WTC11 (cell line): ENCODE data around the gene CNGA1. TPM values are rescaled to one million over a fixed set of nuclear protein-coding genes. Genes with fewer than 3 reads are reported as not detected.
A peak's percentile ranks its signal among the peaks of the same experiment; 100 is the strongest.

Experiments
- ATAC-seq: fragments of 200-7000 bp; cut with Tn5 transposase; 2 replicates; pipeline ENCODE4 v1.10.0; 2021; ENCODE audit warnings: mild to moderate bottlenecking, moderate library complexity
- CTCF ChIA-PET: fragments of 300-600 bp; sonication (Branson Sonifier 250); formaldehyde crosslinking; loops from one replicate; lab custom pipeline; 2021; ENCODE audit warnings: antibody characterized with exemption; lab: Charles Lee
- POLR2A ChIA-PET: fragments of 350-600 bp; sonication (Branson Sonifier 250); formaldehyde crosslinking; loops from one replicate; lab custom pipeline; 2021; ENCODE audit warnings: antibody characterized with exemption; lab: Charles Lee
- DNase-seq: peaks from one replicate; pipeline ENCODE4 v3.0.0; 2021; ENCODE audit warnings: low spot score
- H3K27ac Mint-ChIP-seq: 2 replicates; pipeline ENCODE4 v1.8.0; 2021; ENCODE audit warnings: mixed read lengths
- H3K27me3 Mint-ChIP-seq: 2 replicates; pipeline ENCODE4 v1.8.0; 2021; ENCODE audit warnings: low read depth, mild to moderate bottlenecking, moderate library complexity, mixed read lengths
- H3K36me3 Mint-ChIP-seq: 2 replicates; pipeline ENCODE4 v1.8.0; 2021; ENCODE audit warnings: mixed read lengths
- H3K4me1 Mint-ChIP-seq: 2 replicates; pipeline ENCODE4 v1.8.0; 2022; ENCODE audit warnings: mixed read lengths
- H3K4me3 Mint-ChIP-seq: 2 replicates; pipeline ENCODE4 v1.8.0; 2021; ENCODE audit warnings: mild to moderate bottlenecking, moderate library complexity, mixed read lengths
- H3K9me3 Mint-ChIP-seq: 2 replicates; pipeline ENCODE4 v1.8.0; 2021; ENCODE audit warnings: mixed read lengths
- AFF4 ChIP-seq: sonication (generic); formaldehyde crosslinking; IDR thresholded peaks from 2 replicates; pipeline ENCODE4 v1.8.1; 2023; ENCODE audit warnings: mild to moderate bottlenecking, missing genetic modification reagents, borderline replicate concordance
- ARID4B ChIP-seq: sonication (generic); formaldehyde crosslinking; IDR thresholded peaks from 2 replicates; pipeline ENCODE4 v1.8.0; 2023; ENCODE audit warnings: missing genetic modification reagents, mild to moderate bottlenecking, borderline replicate concordance
- ATF1 ChIP-seq: sonication (generic); formaldehyde crosslinking; IDR thresholded peaks from 2 replicates; pipeline ENCODE4 v1.8.1; 2023; ENCODE audit warnings: mild to moderate bottlenecking, moderate library complexity, missing genetic modification reagents
- ATF6 ChIP-seq: sonication (generic); formaldehyde crosslinking; IDR thresholded peaks from 2 replicates; pipeline ENCODE4 v1.8.1; 2023; ENCODE audit warnings: mild to moderate bottlenecking, missing genetic modification reagents
- E2F5 ChIP-seq: sonication (generic); formaldehyde crosslinking; IDR thresholded peaks from 2 replicates; pipeline ENCODE4 v1.8.1; 2022; ENCODE audit warnings: mild to moderate bottlenecking, moderate library complexity, missing genetic modification reagents
- EMX1 ChIP-seq: fragments of 250-450 bp; sonication (Bioruptor Pico); IDR thresholded peaks from 2 replicates; pipeline ENCODE4 v1.8.0; 2021; ENCODE audit warnings: mild to moderate bottlenecking
- ERG ChIP-seq: fragments of 250-450 bp; sonication (Bioruptor Pico); IDR thresholded peaks from 2 replicates; pipeline ENCODE4 v1.8.0; 2021; ENCODE audit warnings: mild to moderate bottlenecking
- GRHL2 ChIP-seq: fragments of 250-450 bp; sonication (Bioruptor Pico); IDR thresholded peaks from 2 replicates; pipeline ENCODE4 v1.8.0; 2022; ENCODE audit warnings: mild to moderate bottlenecking, moderate library complexity; ENCODE audit not compliant: insufficient replicate concordance, severe bottlenecking
- HMGA2 ChIP-seq: fragments of 250-450 bp; sonication (Bioruptor Pico); IDR thresholded peaks from 2 replicates; pipeline ENCODE4 v1.4.0; 2021; ENCODE audit warnings: mild to moderate bottlenecking, moderate library complexity
- IRF1 ChIP-seq: sonication (generic); formaldehyde crosslinking; IDR thresholded peaks from 2 replicates; pipeline ENCODE4 v1.8.0; 2023; ENCODE audit warnings: missing genetic modification reagents
- MAX ChIP-seq: sonication (generic); formaldehyde crosslinking; IDR thresholded peaks from 2 replicates; pipeline ENCODE4 v1.8.0; 2022; ENCODE audit warnings: mild to moderate bottlenecking, missing genetic modification reagents
- MXD4 ChIP-seq: fragments of 250-450 bp; sonication (Bioruptor Pico); IDR thresholded peaks from 2 replicates; pipeline ENCODE4 v1.8.0; 2021; ENCODE audit warnings: mild to moderate bottlenecking, moderate library complexity, borderline replicate concordance
- RELA ChIP-seq: sonication (generic); formaldehyde crosslinking; IDR thresholded peaks from 2 replicates; pipeline ENCODE4 v1.8.1; 2022; ENCODE audit warnings: missing genetic modification reagents, mild to moderate bottlenecking, borderline replicate concordance
- USF1 ChIP-seq: sonication (generic); formaldehyde crosslinking; IDR thresholded peaks from 2 replicates; pipeline ENCODE4 v1.8.0; 2022; ENCODE audit warnings: mild to moderate bottlenecking, missing genetic modification reagents
- USF2 ChIP-seq: sonication (generic); formaldehyde crosslinking; IDR thresholded peaks from 2 replicates; pipeline ENCODE4 v1.8.1; 2023; ENCODE audit warnings: mild to moderate bottlenecking, missing genetic modification reagents, moderate library complexity
- ZMAT4 ChIP-seq: fragments of 250-450 bp; sonication (Bioruptor Pico); IDR thresholded peaks from 2 replicates; pipeline ENCODE4 v1.9.0; 2021; ENCODE audit warnings: mild to moderate bottlenecking
- total RNA-seq: library from RNA; stranded (reverse); gene quantifications from 3 replicates; pipeline ENCODE4 v1.2.3, GENCODE V29; 2021

CNGA1 gene
- total RNA-seq, 1 experiment from 2014 or later = 1.1 TPM

GRCh38 chr4:47914220-47914925 is 102.1 kb downstream of the CNGA1 start, which contains the start of gene NFXL1 (continued):
- TF ChIP-seq MXD4 (no peak), MAX (CRISPR knock-in tag) (peak; percentile 35; the same call in 1 of the 2 replicates), HMGA2 (CRISPR knock-in tag) (no peak), ERG (no peak), AFF4 (no peak), EMX1 (no peak), ATF1 (CRISPR knock-in tag) (no peak), ARID4B (CRISPR knock-in tag) (no peak), ATF6 (no peak)

- peaks cover 23% of the 10 kb centered on the region for H3K4me1 Mint-ChIP-seq
- H3K36me3 Mint-ChIP-seq = peaks cover 30% of the 10 kb centered on the region
- peak overlapping the region; percentile 92 for H3K27ac Mint-ChIP-seq
- H3K27me3 Mint-ChIP-seq = peaks cover 3% of the 10 kb centered on the region; the same call in 1 of the 2 replicates
- ChIA-PET POLR2A (interaction anchor here (0.7 to 1.1 kb wide), 2 partner anchors 13 to 40 kb away, joined by 3 to 4 read pairs; no protein-coding TSS in a partner anchor), CTCF (interaction anchor here (1.8 kb wide), 1 partner anchor 77 kb away, joined by 14 read pairs; the partner anchor contains the start of gene CORIN)
- peak overlapping the region; percentile 88 for H3K4me3 Mint-ChIP-seq
- peaks cover 14% of the 10 kb centered on the region for H3K9me3 Mint-ChIP-seq
- ATAC-seq = peak; percentile 33
- DNase-seq = peak; percentile 60
- TF ChIP-seq USF2 (CRISPR knock-in tag) (no peak), IRF1 (no peak), E2F5 (CRISPR knock-in tag) (0 out of 2 replicates have a peak, but pooled peaks have one; percentile 4), RELA (CRISPR knock-in tag) (no peak), GRHL2 (no peak), ZMAT4 (no peak), USF1 (no peak; the same call in 1 of the 2 replicates)
Observed at GRCh38 chr4:47913861-47914219, 102.6 kb downstream of the CNGA1 start.
